ENCODE results near the gene CCDC82. TPM values are rescaled to one million over a fixed set of nuclear protein-coding genes. Genes with fewer than 3 reads are reported as not detected.

CCDC82 gene
- total RNA-seq, 1 experiment from 2014 or later: 8.5 TPM

GRCh38 chr11:96361778-96362177, 27.9 kb downstream of the CCDC82 start:
- DNase-seq (ENCODE audit: low spot score): no peak

DNA sequence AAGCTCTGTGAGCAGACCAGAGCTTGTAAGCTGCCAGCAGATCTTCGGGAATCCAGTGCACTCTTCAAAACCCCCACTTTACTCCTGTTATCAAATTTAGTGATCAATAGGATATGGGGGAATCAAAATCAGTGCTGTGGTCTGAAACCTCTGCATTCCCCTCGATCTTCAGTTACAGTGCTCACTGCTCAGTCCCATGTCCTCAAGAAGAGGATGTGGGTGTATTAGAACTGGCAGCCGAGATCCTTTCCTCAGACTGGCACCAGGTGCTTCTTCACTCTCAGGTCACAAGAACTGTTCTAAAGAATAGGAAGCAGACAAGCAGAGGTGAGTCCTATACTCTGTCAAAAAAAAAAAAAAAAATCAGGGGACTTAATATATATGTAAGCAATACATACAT, 31.4 kb downstream of the CCDC82 start:
- no peak for DNase-seq (ENCODE audit: low spot score)

GRCh38 chr11:96357794-96358193, 31.9 kb downstream of the CCDC82 start:
- no peak for DNase-seq (ENCODE audit: low spot score)

DNA sequence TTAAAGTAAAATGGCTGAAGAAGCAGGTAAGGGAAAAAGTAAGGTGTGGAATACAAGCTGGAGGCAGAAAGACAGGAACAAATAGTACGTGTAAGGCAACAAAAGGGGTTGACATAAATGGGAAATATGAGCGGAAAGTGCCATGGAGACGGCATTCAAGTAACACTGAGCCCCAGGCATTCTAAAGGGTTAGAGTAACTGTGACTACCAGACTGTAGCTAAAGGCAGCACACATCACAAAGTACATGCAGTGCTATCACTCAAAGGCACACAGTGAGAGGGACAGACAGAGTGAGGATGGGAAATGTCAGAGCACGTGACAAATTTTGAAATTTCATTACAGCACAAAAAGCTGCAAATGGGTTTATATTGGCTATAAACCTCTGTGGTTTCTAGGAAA, 32.9 kb downstream of the CCDC82 start:
- no peak for DNase-seq (ENCODE audit: low spot score)

- peak; percentile 90 for DNase-seq (ENCODE audit: low spot score)
These were observed 46.6 kb downstream of the CCDC82 start, which contains the start of gene MAML2 for GRCh38 chr11:96342961-96343711. Gene MAML2, minus strand, starts transcription at chr11:96343195. Its CDS starts 1,300 bp downstream, at chr11:96341895.

- DNase-seq (ENCODE audit: low spot score): no peak
These were observed 47.4 kb downstream of the CCDC82 start for GRCh38 chr11:96342014-96342960.

DNA sequence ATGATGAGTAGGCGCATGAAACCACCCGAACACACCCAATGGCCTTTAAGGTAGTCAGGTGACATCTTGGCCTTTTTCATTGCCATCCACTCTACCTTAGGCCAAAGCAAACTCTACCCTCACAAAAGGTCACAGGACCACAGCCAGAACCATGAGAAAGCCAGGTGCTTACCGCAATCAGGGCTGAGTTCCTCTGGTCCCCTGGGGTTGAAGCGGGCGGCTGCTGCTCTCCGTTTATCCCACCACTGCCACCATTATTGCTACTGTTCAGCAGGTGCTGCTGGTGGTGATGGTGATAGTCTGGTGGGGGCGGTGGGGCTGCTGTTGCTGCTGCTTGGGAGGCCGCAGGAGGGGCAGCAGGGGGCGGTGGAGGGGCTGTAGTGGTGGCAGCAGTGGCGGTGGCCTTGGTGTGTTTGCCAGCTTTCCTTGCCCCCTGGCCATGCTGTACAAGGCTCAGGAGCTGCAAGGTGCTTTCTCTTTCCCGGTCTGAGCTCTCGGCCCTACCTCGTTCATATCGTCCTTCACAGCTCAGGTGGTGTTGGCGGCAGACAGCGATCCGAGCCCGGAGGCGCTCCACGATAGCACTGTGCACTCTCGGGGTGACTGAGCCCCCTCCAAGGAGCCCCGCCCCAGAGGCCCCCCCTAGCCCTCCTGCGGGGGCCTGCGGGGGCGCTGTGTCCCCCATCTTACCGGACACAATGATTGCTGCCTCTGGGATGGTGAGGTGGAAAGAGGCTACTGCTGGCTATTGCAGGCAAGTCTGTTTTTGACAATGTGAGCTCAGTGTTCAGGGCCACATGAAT, 48.3 kb downstream of the CCDC82 start:
- DNase-seq (ENCODE audit: low spot score): peak; percentile 35

- DNase-seq (ENCODE audit: low spot score): no peak
These were observed 49.2 kb downstream of the CCDC82 start for GRCh38 chr11:96340555-96340885.

DNA sequence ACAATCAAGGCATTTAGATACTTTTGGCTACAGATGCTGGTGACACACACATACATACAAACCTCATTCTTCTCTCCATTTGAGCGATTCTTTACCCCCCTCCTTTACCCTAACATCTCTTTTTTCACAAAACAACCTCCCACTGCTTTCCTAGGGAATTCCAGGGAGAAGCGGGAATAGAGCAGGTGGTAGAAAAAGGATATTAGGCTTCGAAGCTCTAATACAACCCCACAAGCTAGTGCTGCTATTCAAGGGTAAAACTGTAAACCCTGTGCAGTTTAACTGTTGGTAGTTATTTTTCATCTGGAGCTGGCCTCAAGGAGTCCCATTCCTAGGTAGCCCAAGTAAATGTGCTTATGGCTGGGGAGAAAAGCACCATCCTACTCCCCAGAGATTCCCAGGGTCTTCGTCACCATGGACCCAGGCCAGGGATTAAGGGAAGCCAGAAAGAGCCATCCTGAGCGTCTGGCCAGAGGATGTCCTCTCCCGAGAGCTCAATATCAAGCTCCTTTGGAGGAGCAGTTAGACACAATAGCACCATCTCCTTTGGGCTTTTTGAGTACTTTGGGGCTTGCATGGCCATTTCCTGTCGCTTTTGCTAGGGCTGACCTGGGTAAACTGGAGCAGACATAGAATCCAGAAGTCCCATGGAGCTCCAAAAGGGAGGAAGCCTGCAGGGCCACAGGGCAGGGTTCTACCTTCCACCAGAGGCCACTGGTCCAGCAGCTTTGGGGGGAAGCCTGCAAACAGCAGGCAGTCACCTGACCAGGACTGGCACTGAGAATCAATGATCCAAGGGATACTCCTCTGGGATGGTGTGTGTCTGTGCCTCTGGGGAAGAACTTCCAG, 49.8 kb downstream of the CCDC82 start:
- no peak for DNase-seq (ENCODE audit: low spot score)

DNA sequence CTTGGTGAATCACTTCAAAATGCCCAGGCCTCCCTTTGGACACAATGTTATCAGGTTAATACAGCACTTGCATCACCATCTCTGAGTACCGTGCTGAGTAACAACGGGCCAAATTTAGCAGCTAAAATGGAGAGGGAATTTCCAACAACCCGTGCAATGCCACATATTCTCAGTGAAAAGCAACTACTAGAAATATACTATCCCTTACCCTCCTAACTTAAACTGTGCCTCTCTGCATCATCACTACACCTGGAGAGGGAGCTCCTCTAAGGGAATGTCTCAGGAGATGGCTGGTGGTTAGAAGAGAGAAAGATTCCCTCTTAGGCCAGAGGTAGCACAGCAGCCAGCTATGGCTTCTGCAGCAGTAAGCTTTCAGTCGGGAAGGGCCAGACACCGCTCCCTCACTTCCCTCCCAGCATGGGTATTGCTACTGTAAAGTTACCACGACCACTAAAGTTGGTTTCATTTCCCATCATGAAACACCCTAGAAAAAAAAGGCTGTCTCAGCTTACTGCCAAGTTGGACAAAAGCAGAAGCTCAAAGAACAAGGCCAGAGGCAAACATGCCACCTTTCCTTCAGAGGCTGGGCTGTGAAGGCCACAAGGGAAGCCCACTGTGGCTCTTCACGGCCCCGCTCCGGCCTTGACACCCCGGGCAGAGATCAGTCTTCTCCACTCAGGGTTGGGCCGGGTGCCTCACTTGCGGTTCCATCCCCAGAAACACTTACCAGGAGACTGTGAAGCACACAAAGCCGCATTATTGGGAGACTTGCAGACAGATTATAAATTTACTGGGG, 50.6 kb downstream of the CCDC82 start:
- peak; percentile 40 for DNase-seq (ENCODE audit: low spot score)

- no peak for DNase-seq (ENCODE audit: low spot score)
These were observed 51.9 kb downstream of the CCDC82 start for GRCh38 chr11:96337541-96338431.

- no peak for DNase-seq (ENCODE audit: low spot score)
These were observed 54.3 kb downstream of the CCDC82 start for GRCh38 chr11:96335388-96335787.

DNA sequence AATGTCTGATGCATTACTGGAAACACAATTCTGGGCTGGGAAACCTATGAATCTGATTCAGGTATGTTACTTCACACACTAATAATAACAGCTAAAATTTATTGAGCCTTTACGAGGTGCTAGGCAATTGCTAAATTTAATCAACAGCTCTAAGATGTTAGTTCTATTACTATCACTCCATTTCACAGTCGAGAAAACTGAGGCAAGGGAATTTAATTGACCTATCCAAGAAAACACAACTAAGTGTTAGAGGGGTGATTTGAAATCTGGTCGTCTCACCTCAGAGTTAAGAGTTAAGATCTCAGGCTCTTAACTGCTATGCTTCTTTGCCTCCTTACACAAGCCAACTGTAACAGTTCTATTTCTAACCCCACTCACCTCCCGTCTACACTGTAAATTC, 55.5 kb downstream of the CCDC82 start:
- DNase-seq (ENCODE audit: low spot score): no peak

GRCh38 chr11:96333191-96333719, 56.5 kb downstream of the CCDC82 start:
- no peak for DNase-seq (ENCODE audit: low spot score)

DNA sequence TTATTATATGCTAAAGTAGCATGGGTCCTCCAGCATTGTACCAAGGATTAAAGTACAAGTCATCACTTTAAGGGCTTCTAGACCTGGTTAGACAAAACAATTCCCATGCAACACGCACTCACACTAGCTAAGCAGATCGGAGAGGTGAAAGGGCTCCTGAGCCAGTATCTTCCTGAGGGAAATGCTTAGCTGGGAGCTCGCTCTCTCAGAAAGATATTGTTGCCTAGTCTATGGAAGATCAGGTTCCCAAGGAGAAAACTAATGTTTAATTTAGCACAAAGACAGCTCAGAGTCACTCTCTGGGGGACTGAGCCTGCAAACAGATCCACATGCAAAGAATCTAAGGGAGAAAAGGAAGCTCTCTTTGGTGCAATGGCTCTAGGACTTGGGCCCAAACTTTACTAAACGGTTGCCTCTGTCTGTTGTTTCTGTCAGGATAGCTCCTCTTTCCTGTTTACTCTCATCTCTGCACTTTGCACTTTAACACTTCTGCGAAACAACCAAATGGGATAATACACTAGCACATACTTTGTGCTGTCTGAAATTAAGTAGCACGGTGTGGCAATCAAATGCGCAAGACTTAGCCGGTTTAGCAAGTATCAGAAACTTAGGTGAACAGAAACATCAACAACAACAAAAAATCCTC, 57.5 kb downstream of the CCDC82 start:
- no peak for DNase-seq (ENCODE audit: low spot score)

DNA sequence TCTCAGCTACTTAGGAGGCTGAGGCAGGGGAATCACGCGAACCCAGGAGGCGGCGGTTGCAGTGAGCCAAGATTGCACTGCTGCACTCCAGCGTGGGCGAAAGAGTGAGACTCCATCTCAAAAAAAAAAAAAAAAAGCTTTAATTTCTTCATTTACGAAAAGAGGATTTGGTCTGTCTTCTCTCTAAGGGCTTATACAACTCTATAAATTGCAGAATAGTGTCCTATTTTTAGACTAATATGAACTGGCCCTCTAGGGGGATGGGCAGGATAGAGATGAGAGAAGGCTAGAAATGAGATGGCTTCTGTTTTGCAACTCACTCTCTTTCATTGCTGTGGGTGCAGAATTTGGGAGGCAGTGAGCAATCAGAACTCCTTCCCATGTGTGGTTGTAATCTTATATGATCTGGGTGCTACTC, 58.0 kb downstream of the CCDC82 start:
- DNase-seq (ENCODE audit: low spot score): no peak

DNA sequence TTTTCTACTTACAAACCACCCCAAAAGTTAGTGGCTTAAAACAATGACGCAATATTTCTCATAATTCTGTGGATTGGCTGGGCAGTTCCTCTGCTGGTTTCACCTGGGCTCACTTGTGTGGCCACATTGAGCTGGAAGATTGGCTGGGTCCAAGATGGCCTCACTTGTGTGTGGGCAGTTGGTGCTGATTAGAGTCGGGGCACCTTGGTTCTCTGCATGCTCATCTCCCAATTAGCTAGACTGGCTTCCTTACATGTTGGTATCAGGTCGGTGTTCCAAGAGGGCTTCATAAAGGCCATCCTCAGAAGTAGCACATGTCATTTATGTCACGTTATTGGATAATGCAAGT, 59.2 kb downstream of the CCDC82 start:
- no peak for DNase-seq (ENCODE audit: low spot score)

DNA sequence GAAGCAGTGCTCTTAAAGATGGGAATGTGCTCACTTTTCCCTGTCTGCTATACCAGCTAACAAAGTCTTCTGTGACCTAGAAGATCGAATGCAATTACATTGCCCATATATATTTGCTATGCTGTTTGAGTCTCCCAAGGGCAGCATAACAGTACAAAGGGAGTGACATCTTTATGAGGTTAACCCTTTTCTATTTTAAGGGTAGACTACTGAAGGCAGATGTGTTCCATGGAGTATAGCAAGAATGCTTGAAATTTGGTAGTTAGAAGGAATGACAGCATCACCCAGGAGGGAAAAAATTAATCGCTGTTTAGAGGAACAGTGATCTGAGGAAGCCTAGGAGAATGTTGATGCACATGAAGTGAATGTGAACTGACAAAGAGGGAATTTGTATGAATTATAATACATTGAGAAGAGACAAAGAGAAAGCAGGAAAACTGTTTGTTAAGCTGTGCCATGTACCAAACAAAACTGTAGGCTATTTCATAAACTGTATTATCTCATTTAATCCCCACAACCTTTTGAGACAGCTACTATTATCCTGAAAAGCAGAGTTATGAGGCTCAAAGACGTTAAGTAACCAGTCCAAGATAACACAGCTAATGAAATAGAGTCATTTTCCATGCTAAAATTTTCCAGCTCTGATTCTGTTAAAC, 59.7 kb downstream of the CCDC82 start:
- no peak for DNase-seq (ENCODE audit: low spot score)
